ENCODE measurements around the gene LAIR2.

DNA sequence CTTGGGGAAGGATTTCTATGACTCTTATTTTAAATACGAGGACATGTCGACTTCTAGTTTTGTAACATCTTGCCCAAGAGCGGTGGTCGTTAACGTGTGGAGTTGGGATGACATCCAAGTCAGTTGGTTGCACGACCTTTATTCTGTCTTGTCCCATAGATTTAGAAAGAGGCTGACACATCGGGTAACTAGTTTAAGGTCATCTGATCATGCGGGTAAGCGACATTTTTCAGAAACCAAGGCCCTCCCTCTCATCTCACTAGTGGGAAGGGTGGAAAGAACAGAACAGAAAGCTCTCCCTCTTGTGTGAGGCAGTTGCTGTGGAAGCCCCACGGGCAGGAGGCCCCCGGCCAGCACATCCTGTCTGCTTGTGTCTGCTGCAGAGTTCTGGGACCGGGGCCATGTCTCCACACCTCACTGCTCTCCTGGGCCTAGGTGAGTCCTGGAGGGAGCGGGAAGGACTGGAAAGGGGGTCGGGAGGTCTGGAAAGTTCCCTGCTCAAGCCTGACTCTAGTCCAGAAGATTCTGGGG, at the start of gene LAIR2:
- TF ChIP-seq POLR2AphosphoS5 (IDR thresholded peaks at IDR 0.05; ENCODE audit: borderline replicate concordance, low read depth, low read length) (no peak), FOXP2 (optimal IDR thresholded peaks at IDR 0.05; ENCODE audit: control extremely low read depth, extremely low read length, insufficient read depth) (no peak), EZH2 (IDR thresholded peaks at IDR 0.05) (no peak)

All from SK-N-MC (cell line).